Ramos (cell line): Measurements from ENCODE around the gene SLC35F1.
"Not testable (repeated sequence)": the region's sequence is repeated elsewhere in the genome, so short reads cannot be mapped to it uniquely, and the experiment has no call there.

Source experiments
- in situ Hi-C: fragments of 300-500 bp; cut with MboI; formaldehyde crosslinking; loops from one replicate; pipeline ENCODE4 v1.14.3; 2022; ENCODE audit warnings: low sequenced_read_pairs; ENCODE audit not compliant: unreplicated experiment

The SLC35F1 gene

DNA sequence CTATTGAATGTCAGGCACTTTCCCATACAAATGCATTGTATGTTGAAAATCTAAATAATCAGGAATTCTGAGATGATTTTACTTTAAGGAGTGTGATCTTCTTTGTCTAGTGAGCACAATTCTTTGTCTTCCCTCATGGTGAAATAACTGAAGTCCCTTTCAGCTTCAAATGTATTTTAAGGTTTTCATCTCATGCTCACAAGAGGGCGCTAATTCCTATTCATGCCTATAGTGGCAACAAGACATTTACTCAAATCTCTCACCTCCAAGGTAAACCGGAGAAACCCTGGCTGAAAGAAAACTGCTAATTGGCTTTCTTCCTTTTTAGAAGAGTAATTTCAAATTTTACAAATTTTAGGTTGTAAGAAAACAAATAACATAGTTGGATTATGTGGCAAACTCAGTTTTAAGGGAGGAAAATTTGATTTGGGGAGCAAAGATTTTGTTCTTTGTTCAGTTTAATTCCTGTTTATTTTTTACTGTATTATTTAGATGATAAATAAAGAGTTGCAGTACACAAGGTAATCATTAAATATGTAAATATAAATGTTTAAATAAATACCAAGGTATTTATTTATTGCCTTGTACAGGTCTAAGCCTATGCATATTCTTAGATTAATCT lies 69.1 kb downstream of the SLC35F1 start:
- in situ Hi-C loops = loop anchor here (25.0 kb wide), 1 partner anchor 811 kb away; no protein-coding TSS in a partner anchor

DNA sequence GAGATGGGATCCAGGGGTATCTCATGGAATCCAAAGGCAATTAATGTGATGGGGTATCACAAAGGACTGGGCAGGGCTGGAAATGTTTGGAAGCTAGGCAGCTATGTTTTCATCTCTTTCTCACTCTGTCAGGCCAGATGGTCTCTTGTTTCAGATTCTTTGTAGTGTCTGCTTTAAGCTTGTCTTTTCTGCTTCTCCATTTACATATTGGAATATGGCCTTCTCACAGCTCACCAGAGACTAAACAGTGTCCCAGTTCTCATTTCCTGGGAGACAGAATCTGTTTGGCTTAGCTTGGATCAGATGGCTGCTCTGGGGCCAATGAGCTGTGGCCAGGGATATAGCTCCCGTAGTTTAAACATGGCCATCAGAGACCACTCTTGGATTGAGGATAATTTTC lies 78.9 kb downstream of the SLC35F1 start:
- in situ Hi-C loops = loop anchor here (25.0 kb wide), 1 partner anchor 801 kb away; no protein-coding TSS in a partner anchor

DNA sequence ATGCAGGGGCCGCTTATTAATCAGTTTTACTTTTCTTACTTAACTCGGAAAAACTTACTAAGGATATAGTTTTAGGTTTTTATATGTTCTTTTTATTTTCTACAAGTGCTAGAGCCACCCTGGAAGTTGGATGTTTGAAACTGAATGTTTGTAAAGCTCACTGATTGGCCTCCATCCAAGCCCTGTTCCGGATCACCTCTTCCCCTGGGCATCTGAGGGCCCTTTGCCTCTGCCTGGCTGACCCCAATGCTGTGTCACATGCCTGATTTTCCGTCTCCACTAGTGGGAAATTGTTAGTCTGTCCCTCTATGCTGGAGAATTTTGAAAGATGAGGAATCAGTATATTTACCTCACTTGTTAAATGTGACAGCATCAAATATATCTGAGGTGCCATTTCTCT lies 79.3 kb downstream of the SLC35F1 start:
- in situ Hi-C loops = loop anchor here (25.0 kb wide), 1 partner anchor 801 kb away; no protein-coding TSS in a partner anchor

DNA sequence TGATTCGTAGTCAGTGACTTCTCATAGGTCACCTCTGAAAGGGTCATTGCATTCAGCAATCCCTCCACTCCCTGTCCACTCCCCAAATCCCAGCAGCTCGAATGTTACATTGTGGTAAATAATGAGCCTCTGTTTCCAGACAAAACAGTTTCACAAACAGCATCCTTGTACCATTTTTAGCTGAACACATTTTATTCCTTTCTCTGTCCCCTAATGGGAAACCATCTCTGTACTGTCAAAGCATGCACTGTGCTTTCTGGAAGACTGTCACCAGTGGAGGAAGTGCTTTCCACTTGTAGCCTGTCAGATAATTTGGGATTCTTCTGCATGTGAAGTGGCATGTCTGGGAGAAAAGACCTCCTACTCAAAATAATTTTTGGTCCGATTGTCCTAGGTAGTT lies 82.0 kb downstream of the SLC35F1 start:
- in situ Hi-C loops = loop anchor here (25.0 kb wide), 1 partner anchor 798 kb away; no protein-coding TSS in a partner anchor

DNA sequence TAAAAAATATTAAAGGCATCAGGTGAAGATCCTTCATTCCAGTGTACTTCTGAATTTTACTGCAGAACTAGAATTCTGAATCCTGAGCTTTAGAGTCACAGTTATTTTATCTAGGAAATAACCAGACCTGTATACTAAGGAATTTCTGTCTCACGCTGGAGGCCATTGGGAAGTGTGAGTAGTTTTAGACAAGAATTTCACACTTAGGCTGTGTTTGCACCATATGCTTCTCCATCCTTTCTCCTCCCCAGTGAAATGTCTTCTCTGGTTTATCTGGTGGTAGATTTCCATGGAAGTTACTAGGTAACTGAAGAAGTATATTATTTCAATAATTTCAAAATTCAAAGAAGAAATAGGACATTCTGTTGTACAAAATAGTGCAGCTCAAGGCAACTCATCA lies 83.1 kb downstream of the SLC35F1 start:
- in situ Hi-C loops = loop anchor here (25.0 kb wide), 1 partner anchor 797 kb away; no protein-coding TSS in a partner anchor

DNA sequence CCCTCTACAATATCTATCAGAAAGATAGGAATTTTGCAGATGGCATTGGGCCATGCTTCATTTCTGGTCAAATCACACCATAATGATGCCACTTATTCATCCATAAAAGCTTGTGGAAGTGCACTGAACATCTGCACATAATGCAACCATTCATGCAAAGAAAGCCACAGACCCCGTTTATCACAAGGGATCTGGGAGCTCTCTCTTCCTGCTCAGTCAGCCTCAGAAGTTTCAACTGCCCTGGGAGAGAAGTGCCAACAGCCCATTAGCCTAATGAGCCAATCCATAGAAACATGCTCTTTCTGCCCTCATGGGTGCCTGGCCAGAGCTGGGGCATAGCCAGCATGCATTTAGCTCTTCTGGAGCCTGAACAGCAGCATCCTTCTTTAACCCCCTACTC lies 85.8 kb downstream of the SLC35F1 start:
- in situ Hi-C loops = loop anchor here (25.0 kb wide), 1 partner anchor 794 kb away; no protein-coding TSS in a partner anchor

DNA sequence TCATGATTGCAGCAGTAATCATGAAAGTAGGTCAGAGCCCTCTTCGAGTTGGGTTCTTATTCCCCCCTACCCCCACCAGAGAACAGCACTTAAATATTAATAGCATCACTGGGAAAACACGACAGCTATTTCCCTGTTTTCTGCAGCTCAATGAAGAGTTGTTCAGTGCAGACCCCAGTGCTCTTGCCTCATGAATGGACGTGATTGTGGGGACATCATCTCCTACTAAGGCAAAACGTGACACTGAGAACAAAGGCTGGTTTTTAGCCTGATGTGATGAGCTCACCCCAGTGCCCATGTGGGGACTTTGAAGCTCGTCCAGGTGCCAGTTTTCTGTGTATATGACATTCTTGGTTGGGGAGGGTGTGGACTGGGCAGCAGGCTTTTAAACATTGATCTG lies 105.9 kb downstream of the SLC35F1 start:
- in situ Hi-C loops = no loop called here

DNA sequence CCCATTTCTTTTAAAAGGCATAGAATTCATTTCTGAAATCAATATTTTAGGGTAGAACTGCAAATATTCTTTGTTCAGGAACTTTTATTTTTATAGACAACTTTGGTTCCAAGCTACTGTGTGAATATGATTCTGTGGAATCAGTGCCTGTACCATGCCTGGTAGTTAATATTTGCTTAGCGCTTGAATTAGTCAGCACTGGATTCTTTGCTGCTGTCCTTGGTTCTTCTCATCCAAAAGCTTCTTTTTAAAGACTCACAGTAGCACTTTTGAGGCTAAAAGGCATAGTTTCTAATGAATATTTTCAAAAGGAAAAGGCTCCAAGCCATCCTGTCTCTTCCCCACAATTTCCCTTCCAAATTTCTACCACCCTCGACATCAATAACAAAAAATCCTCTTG lies 109.5 kb downstream of the SLC35F1 start:
- in situ Hi-C loops = no loop called here

DNA sequence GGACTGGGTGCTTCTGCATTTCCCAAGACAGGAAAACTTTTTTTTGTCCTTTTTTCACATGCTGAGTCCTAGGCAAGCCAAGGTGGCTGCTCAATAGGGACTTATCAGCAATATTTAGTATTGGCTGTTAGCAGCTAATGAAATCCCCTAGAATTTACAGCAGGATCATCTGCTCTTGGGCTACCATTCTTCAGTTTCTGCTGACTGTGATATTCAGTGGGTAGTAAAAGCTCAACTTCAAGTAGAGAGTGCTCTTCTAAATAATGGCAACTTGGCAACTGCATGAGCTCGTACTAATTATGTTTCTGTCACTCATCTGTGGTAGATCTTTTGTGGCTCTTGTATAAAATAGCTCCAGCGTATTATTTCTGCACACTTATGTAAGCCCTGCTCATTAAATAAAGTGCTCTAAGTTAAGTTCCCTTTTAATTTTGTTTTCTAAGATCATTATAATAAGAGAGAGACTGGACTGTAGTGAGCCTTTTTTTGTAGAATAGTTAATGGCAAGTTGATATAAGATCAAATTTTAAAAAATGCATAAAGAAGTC lies 110.3 kb downstream of the SLC35F1 start:
- in situ Hi-C loops = no loop called here

DNA sequence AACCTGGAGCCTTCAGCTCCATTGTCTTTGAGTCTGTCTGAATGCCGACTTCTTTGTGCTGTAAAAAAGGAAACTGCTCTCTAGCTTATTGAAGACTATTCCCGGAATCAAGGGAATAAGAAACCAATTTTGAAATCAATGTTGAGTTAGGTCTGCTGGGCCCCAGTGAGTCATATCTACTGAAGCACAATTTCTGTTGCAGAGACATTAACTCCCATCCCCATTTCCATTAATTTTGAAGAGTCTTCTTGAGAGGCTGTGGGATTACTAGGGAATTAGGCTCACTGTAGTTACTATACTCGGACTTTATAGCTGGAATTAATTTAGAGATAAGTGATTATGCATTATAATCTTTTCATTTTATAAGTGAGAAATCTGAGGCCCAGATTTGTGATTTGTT lies 116.7 kb downstream of the SLC35F1 start:
- in situ Hi-C loops = no loop called here

DNA sequence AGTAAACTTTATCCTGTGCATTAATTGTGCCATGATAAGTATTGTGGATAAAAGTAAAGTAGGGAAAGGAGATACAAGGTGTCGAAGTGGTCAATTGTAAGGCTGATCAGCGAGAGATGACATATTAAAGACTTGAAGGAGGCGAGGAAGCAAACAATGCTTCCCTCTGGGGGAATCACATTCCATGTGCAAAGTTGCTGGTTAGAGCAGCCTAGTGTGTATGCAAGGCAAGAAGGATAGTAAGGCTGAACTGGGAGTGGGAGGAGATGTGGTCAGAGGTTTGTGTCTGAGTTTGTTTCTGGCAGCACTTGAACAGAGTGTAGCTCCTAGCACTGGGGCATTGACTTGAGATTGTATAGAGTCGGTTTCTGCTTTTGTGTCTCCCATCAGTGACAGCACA lies 122.9 kb downstream of the SLC35F1 start:
- in situ Hi-C loops = no loop called here

DNA sequence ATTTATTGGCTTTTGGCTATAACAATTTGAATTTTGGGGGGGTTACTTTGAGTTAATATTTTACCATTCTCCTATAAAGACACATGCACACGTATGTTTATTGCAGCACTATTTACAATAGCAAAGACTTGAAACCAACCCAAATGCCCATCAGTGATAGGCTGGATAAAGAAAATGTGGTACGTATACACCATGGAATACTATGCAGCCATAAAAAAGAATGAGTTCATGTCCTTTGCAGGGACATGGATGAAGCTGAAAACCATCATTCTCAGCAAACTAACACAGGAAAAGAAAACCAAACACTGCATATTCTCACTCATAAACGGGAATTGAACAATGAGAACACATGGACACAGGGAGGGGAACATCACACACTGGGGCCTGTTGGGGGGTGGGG lies 130.4 kb downstream of the SLC35F1 start:
- in situ Hi-C loops = not testable (repeated sequence)

DNA sequence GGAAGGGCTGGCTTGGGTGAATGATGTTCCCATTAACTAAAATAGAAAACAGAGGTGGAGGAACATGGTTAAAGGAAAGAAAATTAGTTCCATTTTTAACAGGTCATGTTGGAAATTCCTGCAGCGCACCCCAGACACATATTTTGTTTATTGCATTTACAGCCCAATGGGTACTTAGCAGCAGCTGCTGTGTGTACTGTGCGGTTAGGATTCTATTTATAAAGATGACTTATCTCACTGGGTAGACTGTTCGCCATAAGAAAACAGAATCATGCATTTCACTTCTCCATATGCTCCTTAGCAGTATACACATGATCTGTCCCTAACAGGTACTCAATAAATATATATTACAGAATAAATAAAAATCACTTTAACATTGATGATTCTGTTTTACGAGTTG lies 135.8 kb downstream of the SLC35F1 start:
- in situ Hi-C loops = no loop called here

DNA sequence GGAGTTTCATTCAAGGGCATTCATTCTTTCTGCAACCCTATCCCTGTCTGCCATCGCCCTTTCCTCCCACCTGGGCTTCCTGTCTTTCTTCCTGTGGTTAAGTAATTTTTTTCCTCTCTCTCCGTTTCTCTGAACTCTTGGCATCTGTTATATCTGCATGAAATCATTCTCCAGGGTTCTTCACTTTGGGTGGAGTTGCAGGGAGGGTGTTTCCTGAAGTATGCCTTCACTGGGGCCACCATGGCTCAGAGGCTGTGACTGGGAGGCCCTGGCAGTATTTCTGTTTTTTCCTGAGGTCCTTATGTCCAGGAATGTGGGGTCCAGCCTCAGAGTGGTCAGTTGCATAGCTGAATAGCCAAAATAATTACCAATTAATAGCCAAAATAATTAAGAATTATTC lies 137.2 kb downstream of the SLC35F1 start:
- in situ Hi-C loops = no loop called here

DNA sequence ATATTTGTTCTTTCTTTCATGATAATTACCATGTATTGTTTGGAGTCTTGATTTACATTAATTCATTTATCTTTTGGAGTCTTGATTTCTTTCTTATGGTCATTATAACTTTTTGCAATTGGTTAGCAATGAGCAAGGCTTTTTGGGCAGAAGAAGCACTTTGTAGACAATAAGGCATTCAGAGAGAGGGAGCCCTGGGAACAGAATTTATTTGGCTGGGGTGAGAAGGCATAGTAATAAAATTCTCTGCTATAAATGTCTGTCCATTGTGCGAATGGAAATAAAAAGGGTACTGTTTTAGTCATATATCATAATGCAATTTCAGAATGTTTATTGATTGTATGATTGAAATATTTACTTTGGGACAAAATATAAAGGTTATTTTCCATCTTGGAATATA lies 147.0 kb downstream of the SLC35F1 start:
- in situ Hi-C loops = no loop called here

DNA sequence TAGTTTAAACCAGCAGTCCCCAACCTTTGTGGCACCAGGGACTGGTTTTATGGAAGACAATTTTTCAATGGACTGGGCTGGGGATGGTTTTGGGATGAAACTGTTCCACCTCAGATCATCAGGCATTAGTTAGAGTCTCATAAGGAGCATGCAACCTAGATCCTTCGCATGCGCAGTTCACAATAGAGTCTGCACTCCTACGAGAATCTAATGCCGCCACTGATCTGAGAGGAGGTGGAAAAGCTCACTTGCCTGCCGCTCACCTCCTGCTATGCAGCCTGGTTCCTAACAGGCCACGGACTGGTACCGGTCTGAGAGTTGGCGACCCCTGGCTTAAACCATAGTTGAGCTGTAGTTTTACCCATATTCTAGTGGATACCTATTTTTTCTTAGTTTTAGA lies 154.6 kb downstream of the SLC35F1 start:
- in situ Hi-C loops = no loop called here

DNA sequence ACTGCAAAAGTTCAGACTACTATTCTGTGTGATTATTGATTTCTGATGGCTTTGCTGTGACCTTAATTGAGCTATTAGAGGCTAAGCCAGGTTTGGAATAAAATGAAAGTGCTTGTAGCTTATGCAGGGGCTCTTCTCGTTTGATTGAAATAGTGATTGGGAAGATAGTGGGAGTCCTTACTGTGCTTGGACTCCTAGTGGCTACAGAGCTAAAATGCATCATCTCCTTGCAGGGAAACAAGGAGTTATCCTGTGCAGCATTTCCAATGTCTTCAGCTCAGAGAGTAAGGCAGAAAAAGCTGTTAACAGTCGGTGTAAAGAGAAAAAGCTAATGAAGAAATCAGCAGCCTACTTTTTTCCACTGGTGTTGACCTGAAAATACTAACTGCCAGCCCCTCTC lies 173.5 kb downstream of the SLC35F1 start:
- in situ Hi-C loops = no loop called here

DNA sequence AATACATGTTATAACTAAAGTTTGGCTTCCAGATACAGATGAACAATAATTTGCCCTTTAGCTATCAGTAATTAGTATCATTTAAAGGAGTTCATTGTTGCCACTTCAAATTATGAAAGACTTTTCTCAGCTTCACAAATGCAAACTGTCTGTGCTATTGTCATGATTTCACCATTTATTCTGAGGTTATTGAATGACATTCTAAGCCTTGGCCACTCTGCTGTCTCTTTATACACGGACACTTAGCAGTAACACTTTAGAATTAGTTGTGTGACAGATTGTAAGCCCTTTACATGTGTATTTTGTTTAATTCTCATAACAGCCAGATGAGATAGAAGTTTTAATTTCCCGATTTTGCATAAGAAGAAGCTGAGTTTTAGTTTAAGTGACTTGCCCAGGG lies 176.6 kb downstream of the SLC35F1 start:
- in situ Hi-C loops = no loop called here

DNA sequence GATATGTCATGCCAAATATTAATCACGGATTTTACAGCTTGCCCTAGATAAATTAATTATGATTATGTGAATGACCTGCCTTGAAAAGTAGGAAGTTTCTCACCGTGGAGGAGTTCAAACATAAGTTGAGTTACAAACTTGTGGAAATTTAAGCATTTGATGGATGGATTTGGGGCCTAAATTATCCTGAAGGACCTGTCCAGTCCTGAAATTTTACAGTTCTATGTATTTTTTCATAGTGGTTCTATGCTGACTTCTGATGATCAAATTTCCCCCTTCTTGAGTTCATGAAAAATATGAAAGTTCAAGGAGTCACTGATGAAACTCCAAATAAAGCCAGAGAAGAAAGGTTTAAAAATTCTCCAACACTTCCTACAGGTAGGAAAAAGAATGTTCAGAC lies 178.6 kb downstream of the SLC35F1 start:
- in situ Hi-C loops = no loop called here

DNA sequence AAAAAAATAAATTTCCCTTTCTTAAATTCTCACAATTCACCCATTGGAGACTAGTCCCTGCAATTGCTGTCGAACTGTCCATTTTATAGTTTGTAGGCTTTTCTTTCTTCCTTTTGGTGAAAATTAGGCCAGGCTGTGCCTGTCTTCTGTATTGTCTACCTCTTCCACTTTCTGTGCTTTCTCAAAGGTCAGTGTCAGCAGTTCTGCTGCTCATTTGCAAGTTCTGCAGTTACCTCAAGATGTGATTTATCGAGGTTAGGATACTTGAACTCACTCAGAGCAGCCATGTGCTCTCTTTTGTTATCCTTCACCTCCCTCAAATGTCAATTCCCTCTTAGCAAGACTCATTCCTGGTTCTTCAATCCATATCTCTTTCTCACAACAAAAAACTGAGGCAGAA lies 179.1 kb downstream of the SLC35F1 start:
- in situ Hi-C loops = no loop called here

DNA sequence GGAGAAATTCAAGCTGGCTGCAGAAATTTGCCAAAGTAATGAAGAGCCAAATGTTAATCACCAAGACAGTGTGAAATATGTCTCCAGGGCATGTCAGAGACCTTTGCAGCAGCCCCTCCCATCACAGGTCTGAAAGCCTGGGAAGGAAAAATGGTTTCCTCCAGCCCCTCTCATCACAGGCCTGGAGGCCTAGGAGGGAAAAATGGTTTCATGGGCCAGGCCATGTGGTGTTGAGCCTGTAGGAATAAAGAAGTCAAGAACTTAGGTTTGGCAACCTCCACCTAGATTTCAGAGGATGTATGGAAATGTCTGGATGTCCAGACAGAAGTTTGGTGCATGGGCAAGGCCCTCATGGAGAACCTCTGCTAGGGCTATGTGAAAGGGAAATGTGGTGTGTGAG lies 185.0 kb downstream of the SLC35F1 start:
- in situ Hi-C loops = no loop called here

DNA sequence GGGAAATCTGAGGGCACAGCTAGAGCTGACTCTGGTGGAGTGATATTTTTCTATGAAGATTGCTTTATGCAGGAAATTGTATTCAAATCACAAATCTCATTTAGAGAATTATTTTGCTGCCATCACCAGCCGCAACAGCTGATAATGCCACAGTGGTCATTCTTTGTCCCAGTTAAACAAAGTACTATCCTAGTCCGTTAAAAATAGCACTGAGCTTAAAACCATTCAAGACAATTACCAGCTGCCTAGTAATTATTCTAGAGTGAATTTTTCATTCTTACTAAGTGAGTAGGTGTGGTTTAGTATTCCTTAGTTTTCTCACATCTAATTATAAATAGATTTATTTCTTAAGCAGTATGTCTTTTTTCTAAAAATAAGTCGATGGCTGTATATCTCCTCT lies 190.5 kb downstream of the SLC35F1 start:
- in situ Hi-C loops = no loop called here
